RWPE1 (cell line): ENCODE measurements around the gene ATP2B3.
A peak's percentile ranks its signal among the peaks of the same experiment; 100 is the strongest.

ENCODE experiments used
- CTCF ChIA-PET: fragments of 350-600 bp; sonication (Branson Sonifier 250); formaldehyde crosslinking; extraction: SDS; loops from one replicate; lab custom pipeline; 2021; lab: Yijun Ruan, JAX
- POLR2A ChIA-PET: fragments of 400-600 bp; formaldehyde crosslinking; extraction: SDS; loops from one replicate; lab custom pipeline; 2020; ENCODE audit warnings: antibody characterized with exemption; ENCODE audit not compliant: low non-redundant PET; lab: Yijun Ruan, JAX
- DNase-seq: peaks from one replicate; pipeline ENCODE4 v3.0.0; 2012; ENCODE audit warnings: low spot score
- H3K27ac ChIP-seq: fragments of 450-650 bp; 2 replicates; pipeline ENCODE4 v1.5.1; 2017
- CTCF ChIP-seq: fragments of 450-650 bp; conservative IDR thresholded peaks from 2 replicates; pipeline ENCODE4 v1.5.1; 2017; ENCODE audit warnings: low read depth, mild to moderate bottlenecking

ATP2B3 gene

DNA sequence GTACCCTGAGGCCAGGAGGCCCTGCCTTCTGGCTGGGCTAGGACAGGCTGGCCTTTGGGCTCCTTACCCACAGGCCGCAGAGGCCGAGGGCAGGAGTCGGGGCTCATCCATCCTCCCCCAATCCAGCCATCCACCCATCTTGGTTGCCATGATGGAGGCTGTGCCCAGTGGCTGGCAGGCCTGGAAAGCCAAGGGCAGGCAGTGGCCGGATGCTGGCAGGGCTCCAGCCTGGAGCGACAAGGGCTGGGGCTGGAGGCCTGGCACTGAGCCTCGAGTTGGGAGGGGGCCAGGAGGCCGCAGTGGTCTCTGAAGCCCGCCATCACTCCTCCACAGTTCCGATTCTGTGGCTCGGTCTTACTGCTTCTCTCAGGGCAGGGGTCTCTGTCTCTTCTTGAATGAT, 31.3 kb upstream of the ATP2B3 start:
- DNase-seq: no peak
- ChIA-PET CTCF (no interaction called here), POLR2A (no interaction called here)
- peak overlapping the region; percentile 92; the same call in 1 of the 2 replicates for H3K27ac ChIP-seq
- no peak for TF ChIP-seq CTCF

DNA sequence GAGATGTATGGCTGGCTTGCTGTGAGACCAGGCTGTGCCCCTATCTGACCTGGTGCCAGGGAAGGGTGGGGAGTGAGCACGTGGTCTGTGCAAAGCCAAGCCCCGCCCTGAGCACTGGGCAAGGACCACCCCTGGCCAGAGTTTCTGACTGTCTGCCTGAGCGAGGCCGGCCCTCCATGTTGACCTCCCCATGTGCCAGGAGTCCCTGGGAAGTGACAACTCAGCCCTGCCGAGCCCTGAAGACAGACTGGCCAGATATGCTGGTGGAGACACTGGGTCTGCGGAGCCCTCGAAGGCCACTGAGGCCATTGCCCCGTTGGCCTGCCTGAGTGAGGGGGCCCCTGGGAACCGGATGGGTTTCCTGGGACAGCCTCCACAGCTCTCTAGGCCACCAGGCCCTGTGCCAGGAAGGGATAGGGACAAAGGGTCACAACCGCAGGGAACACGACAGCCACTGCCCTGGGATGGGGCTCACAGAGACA, 29.8 kb upstream of the ATP2B3 start:
- POLR2A ChIA-PET: no interaction called here
- peak overlapping the region; percentile 92 for H3K27ac ChIP-seq
- CTCF ChIA-PET: no interaction called here
- no peak for DNase-seq
- TF ChIP-seq CTCF: no peak

DNA sequence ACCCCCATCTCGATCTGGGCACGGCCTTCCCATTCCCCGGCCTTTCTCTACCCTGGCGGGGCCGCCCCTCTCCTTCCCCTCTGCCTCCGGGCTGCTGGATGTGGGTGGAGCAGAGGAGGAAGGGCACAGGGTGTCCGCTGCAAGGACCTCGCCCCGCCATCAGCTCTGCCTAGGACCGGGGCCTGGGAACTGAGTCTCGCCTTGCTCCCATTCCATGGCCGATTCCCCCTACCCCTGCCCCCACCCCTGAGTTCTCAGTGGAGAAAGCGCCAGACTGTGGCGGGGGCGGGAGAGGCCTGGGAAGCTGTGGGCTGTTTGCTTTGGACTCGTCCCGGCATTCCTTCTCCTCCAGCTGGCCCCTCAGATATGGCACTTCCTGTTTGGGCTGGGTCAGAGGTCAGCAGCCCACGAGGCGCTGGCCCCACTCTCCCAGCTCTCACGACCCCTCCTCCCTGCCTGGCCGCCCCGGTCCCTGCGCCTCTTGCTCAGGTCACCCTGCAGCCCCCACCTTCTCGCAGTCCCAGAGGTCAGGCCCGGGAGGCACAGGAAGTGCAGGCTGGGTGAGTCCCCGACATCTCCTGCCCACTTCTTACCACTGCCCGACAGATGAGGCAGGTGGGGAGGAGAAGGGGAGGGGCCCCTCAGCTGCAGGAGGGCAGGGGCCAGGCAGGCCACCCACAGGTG, 29.1 kb upstream of the ATP2B3 start:
- TF ChIP-seq CTCF: no peak
- DNase-seq: no peak
- POLR2A ChIA-PET: no interaction called here
- CTCF ChIA-PET: no interaction called here
- peak overlapping the region; percentile 92 for H3K27ac ChIP-seq

GRCh38 chrX:153490217-153490930, 27.1 kb upstream of the ATP2B3 start:
- ChIA-PET CTCF (interaction anchor here (1.9 to 2.5 kb wide), 2 partner anchors 17 to 19 kb away, joined by 8 read pairs; no protein-coding TSS in a partner anchor), POLR2A (interaction anchor here (0.6 kb wide), 1 partner anchor 48 kb away, joined by 4 read pairs; no protein-coding TSS in a partner anchor)
- no peak for TF ChIP-seq CTCF
- peak; percentile 41 for DNase-seq
- H3K27ac ChIP-seq: peak overlapping the region; percentile 92

GRCh38 chrX:153491351-153491914, 26.0 kb upstream of the ATP2B3 start:
- ChIA-PET CTCF (interaction anchor here (0.6 to 2.5 kb wide), 5 partner anchors 13 to 21 kb away, joined by 3 to 8 read pairs (median 4); partner anchors contain the start of gene HAUS7), POLR2A (no interaction called here)
- H3K27ac ChIP-seq: peak overlapping the region; percentile 92
- no peak for DNase-seq
- no peak for TF ChIP-seq CTCF

DNA sequence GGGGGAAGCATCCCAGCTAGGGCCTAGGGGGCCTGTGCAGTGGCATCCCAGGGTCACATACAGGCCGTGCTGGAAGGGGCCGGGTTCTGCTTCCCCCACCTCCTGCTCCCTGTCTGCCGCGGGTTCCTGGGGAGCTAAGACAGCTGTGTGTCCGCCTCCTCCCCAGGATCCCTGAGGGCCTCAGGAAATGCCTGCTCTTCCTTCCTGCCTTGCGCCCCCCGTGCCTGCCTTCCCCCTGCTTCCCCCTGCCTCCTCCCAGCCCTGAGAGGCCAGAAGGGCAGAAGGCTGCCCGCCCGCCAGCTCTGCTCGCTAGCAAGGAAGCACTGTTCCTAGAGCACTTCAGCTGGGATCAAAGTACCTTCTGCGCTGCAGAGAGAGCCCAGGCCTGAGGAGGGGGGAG, 25.5 kb upstream of the ATP2B3 start:
- CTCF ChIA-PET: interaction anchor here (0.6 to 1.9 kb wide), 3 partner anchors 15 to 21 kb away, joined by 3 to 8 read pairs (median 4); partner anchors contain the start of gene HAUS7
- peak overlapping the region; percentile 92 for H3K27ac ChIP-seq

More for the DNA sequence above, 25.5 kb upstream of the ATP2B3 start:
- DNase-seq: no peak
- POLR2A ChIA-PET: no interaction called here
- TF ChIP-seq CTCF: no peak
